NCI-H2107 treated with DMSO at 0.1 percent for 48 hours (cell line): ENCODE data around the gene DRD2.

Experiments used
- DNase-seq: peaks from one replicate; lab custom pipeline; 2025; ENCODE audit not compliant: unreplicated experiment; lab: John Stamatoyannopoulos, UW

The DRD2 gene

GRCh38 chr11:113487622-113488021, 12.4 kb upstream of the DRD2 start:
- DNase-seq, result no peak

- DNase-seq, result no peak
These were observed 9.0 kb upstream of the DRD2 start for GRCh38 chr11:113484223-113484622.

- DNase-seq, result no peak
These were observed 6.5 kb upstream of the DRD2 start for GRCh38 chr11:113481672-113482071.

- no peak for DNase-seq
These were observed 6.0 kb upstream of the DRD2 start for GRCh38 chr11:113481226-113481625.

- DNase-seq, result no peak
These were observed 2.1 kb upstream of the DRD2 start for GRCh38 chr11:113477321-113477720.

GRCh38 chr11:113476553-113476952, 1.4 kb upstream of the DRD2 start:
- DNase-seq, result no peak

GRCh38 chr11:113474362-113475159, 637 bp downstream of the DRD2 start:
- DNase-seq, result peak; percentile 5

- no peak for DNase-seq
These were observed 1.2 kb downstream of the DRD2 start for GRCh38 chr11:113473983-113474361.

GRCh38 chr11:113472471-113472870, 2.7 kb downstream of the DRD2 start:
- no peak for DNase-seq

- DNase-seq, result peak; percentile 18
These were observed 5.0 kb downstream of the DRD2 start for GRCh38 chr11:113470233-113470632.

- no peak for DNase-seq
These were observed 6.4 kb downstream of the DRD2 start for GRCh38 chr11:113468726-113469345.

GRCh38 chr11:113467545-113467944, 7.7 kb downstream of the DRD2 start:
- DNase-seq, result no peak

GRCh38 chr11:113465786-113466185, 9.4 kb downstream of the DRD2 start:
- no peak for DNase-seq

GRCh38 chr11:113464416-113464815, 10.8 kb downstream of the DRD2 start:
- peak; percentile 66 for DNase-seq

- no peak for DNase-seq
These were observed 12.4 kb downstream of the DRD2 start for GRCh38 chr11:113462830-113463229.

GRCh38 chr11:113461639-113462038, 13.6 kb downstream of the DRD2 start:
- no peak for DNase-seq

- DNase-seq, result no peak
These were observed 14.7 kb downstream of the DRD2 start for GRCh38 chr11:113460469-113460868.

GRCh38 chr11:113458189-113458588, 17.0 kb downstream of the DRD2 start:
- DNase-seq, result no peak

GRCh38 chr11:113457784-113458183, 17.4 kb downstream of the DRD2 start:
- no peak for DNase-seq

GRCh38 chr11:113454455-113454854, 20.7 kb downstream of the DRD2 start:
- DNase-seq, result no peak

GRCh38 chr11:113449743-113450142, 25.5 kb downstream of the DRD2 start:
- no peak for DNase-seq

GRCh38 chr11:113448316-113448677, 26.9 kb downstream of the DRD2 start:
- no peak for DNase-seq
